H9 (cell line): ENCODE data around the gene FAM193A. TPM values are rescaled to one million over a fixed set of nuclear protein-coding genes. Genes with fewer than 3 reads are reported as not detected.

Source experiments
- DNase-seq: peaks from one replicate; pipeline ENCODE4 v3.0.0-alpha.2; 2017
- H2AFZ ChIP-seq: one replicate; pipeline ENCODE4 v1.6.1; 2013; ENCODE audit warnings: mild to moderate bottlenecking, low read length, control low read depth, moderate library complexity
- H2AK5ac ChIP-seq: 2 replicates; pipeline ENCODE4 v1.6.1; 2013; ENCODE audit warnings: low read length, control low read depth, mixed read lengths; ENCODE audit not compliant: insufficient read length
- H2BK120ac ChIP-seq: one replicate; pipeline ENCODE4 v1.6.1; 2013; ENCODE audit warnings: low read depth, mild to moderate bottlenecking, low read length, control low read depth, inconsistent platforms; ENCODE audit not compliant: poor library complexity, severe bottlenecking
- H2BK12ac ChIP-seq: 2 replicates; pipeline ENCODE4 v1.6.1; 2013; ENCODE audit warnings: low read length, control low read depth, mixed read lengths, low read depth; ENCODE audit not compliant: insufficient read length
- H2BK15ac ChIP-seq: 2 replicates; pipeline ENCODE4 v1.6.1; 2013; ENCODE audit warnings: low read depth, low read length, control low read depth
- H2BK20ac ChIP-seq: one replicate; pipeline ENCODE4 v1.6.1; 2013; ENCODE audit warnings: low read depth, mild to moderate bottlenecking, low read length, control low read depth, inconsistent platforms; ENCODE audit not compliant: poor library complexity, severe bottlenecking
- H2BK5ac ChIP-seq: 2 replicates; pipeline ENCODE4 v1.6.1; 2013; ENCODE audit warnings: low read length, control low read depth, mixed read lengths; ENCODE audit not compliant: insufficient read length
- H3K14ac ChIP-seq: 2 replicates; pipeline ENCODE4 v1.6.1; 2013; ENCODE audit warnings: low read length, control low read depth; ENCODE audit not compliant: insufficient read depth
- H3K18ac ChIP-seq: 2 replicates; pipeline ENCODE4 v1.6.1; 2013; ENCODE audit warnings: low read depth, mild to moderate bottlenecking, mixed read lengths, low read length, control low read depth; ENCODE audit not compliant: insufficient read length
- H3K23ac ChIP-seq: 2 replicates; pipeline ENCODE4 v1.6.1; 2013; ENCODE audit warnings: low read length, control low read depth, mixed read lengths, low read depth; ENCODE audit not compliant: insufficient read length
- H3K23me2 ChIP-seq: 2 replicates; pipeline ENCODE4 v1.6.1; 2013; ENCODE audit warnings: low read depth, mild to moderate bottlenecking, mixed read lengths, low read length, control low read depth; ENCODE audit not compliant: insufficient read length, poor library complexity, severe bottlenecking
- H3K27ac ChIP-seq: 2 replicates; pipeline ENCODE4 v1.5.1; 2013; ENCODE audit warnings: low read length, control low read depth, mixed read lengths, low read depth; ENCODE audit not compliant: insufficient read length
- H3K27me3 ChIP-seq: 2 replicates; pipeline ENCODE4 v1.6.1; 2013; ENCODE audit warnings: low read length, control low read depth, inconsistent platforms; ENCODE audit not compliant: insufficient read depth
- H3K4ac ChIP-seq: 2 replicates; pipeline ENCODE4 v1.6.1; 2013; ENCODE audit warnings: low read depth, mild to moderate bottlenecking, control low read depth, inconsistent platforms, low read length, moderate library complexity
- H3K4me1 ChIP-seq: 2 replicates; pipeline ENCODE4 v1.6.1; 2013; ENCODE audit warnings: low read length, control low read depth, inconsistent platforms; ENCODE audit not compliant: insufficient read depth
- H3K4me2 ChIP-seq: 2 replicates; pipeline ENCODE4 v1.6.1; 2013; ENCODE audit warnings: low read length, control low read depth, mixed read lengths; ENCODE audit not compliant: insufficient read length, insufficient read depth
- H3K56ac ChIP-seq: 2 replicates; pipeline ENCODE4 v1.6.1; 2013; ENCODE audit warnings: low read depth, mild to moderate bottlenecking, mixed read lengths, low read length, control low read depth; ENCODE audit not compliant: insufficient read length
- H3K79me1 ChIP-seq: 2 replicates; pipeline ENCODE4 v1.6.1; 2013; ENCODE audit warnings: low read depth, mild to moderate bottlenecking, moderate library complexity, low read length, control low read depth, inconsistent platforms; ENCODE audit not compliant: insufficient read depth, poor library complexity, severe bottlenecking
- H3K79me2 ChIP-seq: 2 replicates; pipeline ENCODE4 v1.6.1; 2013; ENCODE audit warnings: low read length, control low read depth, inconsistent platforms; ENCODE audit not compliant: insufficient read depth
- H3K9ac ChIP-seq: 2 replicates; pipeline ENCODE4 v1.6.1; 2013; ENCODE audit warnings: low read length, control low read depth, mixed read lengths; ENCODE audit not compliant: insufficient read length; ENCODE audit errors: extremely low read depth
- H3K9me3 ChIP-seq: one replicate; pipeline ENCODE4 v1.6.1; 2013; ENCODE audit warnings: low read depth, low read length, inconsistent platforms; ENCODE audit not compliant: control insufficient read depth
- H3T11ph ChIP-seq: one replicate; pipeline ENCODE4 v1.6.1; 2013; ENCODE audit warnings: mild to moderate bottlenecking, low read length, control low read depth, inconsistent platforms
- H4K20me1 ChIP-seq: one replicate; pipeline ENCODE4 v1.6.1; 2013; ENCODE audit not compliant: control insufficient read depth, insufficient read length, insufficient read depth
- H4K5ac ChIP-seq: 2 replicates; pipeline ENCODE4 v1.6.1; 2013; ENCODE audit warnings: low read depth, mild to moderate bottlenecking, mixed read lengths, low read length, control low read depth; ENCODE audit not compliant: insufficient read length
- H4K8ac ChIP-seq: replicated peaks from 2 replicates; pipeline ENCODE4 v1.6.1; 2013; ENCODE audit warnings: low read length, control low read depth, mixed read lengths, low read depth; ENCODE audit not compliant: insufficient read length
- H4K91ac ChIP-seq: 2 replicates; pipeline ENCODE4 v1.6.1; 2013; ENCODE audit warnings: low read depth, mild to moderate bottlenecking, moderate library complexity, mixed read lengths, low read length, control low read depth; ENCODE audit not compliant: insufficient read length
- H3K27ac Mint-ChIP-seq, 3 experiments: 2 replicates in 2 of 3; 3 replicates in 1 of 3; pipeline ENCODE4 v1.8.0; 2020 to 2021; ENCODE audit warnings: mixed read lengths in 3 of 3, mild to moderate bottlenecking in 1 of 3, moderate library complexity in 1 of 3
- H3K27me3 Mint-ChIP-seq: 2 replicates; pipeline ENCODE4 v1.8.0; 2021; ENCODE audit warnings: low read depth, mild to moderate bottlenecking, moderate library complexity, mixed read lengths
- H3K36me3 Mint-ChIP-seq, 3 experiments: 2 replicates in 2 of 3; 3 replicates in 1 of 3; pipeline ENCODE4 v1.8.0; 2020 to 2021; ENCODE audit warnings: low read depth in 3 of 3, mixed read lengths in 3 of 3; ENCODE audit not compliant: insufficient read depth in 1 of 3
- H3K4me1 Mint-ChIP-seq, 2 experiments: 2 replicates each; pipeline ENCODE4 v1.8.0; 2020; ENCODE audit warnings: mixed read lengths in 2 of 2
- H3K4me3 Mint-ChIP-seq, 2 experiments: 2 replicates in 1 of 2; 3 replicates in 1 of 2; pipeline ENCODE4 v1.8.0; 2020 to 2021; ENCODE audit warnings: mild to moderate bottlenecking in 2 of 2, mixed read lengths in 2 of 2, moderate library complexity in 1 of 2
- H3K9me3 Mint-ChIP-seq, 2 experiments: 2 replicates in 1 of 2; 3 replicates in 1 of 2; pipeline ENCODE4 v1.8.0; 2020; ENCODE audit warnings: mild to moderate bottlenecking in 2 of 2, mixed read lengths in 2 of 2, moderate library complexity in 1 of 2
- WGBS: extraction: QIAGEN DNeasy Blood & Tissue Kit; methylation state at CpG from one replicate; pipeline ENCODE4 v1.1.7; 2013; ENCODE audit warnings: missing lambda C conversion rate, low lambda C conversion rate, mixed read lengths; ENCODE audit not compliant: insufficient read length; ENCODE audit errors: extremely low coverage; 5-methylcytosine and 5-hydroxymethylcytosine counted together
- total RNA-seq: library from RNA; stranded (reverse); gene quantifications from 2 replicates; pipeline ENCODE4 v1.2.1, GENCODE V29; 2021
- TF ChIP-seq, protein P1 (sequence below): fragments of 200-600 bp; sonication (generic); conservative IDR thresholded peaks from 3 replicates; pipeline ENCODE4 v1.8.0; 2021; ENCODE audit warnings: antibody characterized with exemption, mild to moderate bottlenecking

FAM193A gene
- total RNA-seq, 1 experiment from 2014 or later: 36.9 TPM

DNA sequence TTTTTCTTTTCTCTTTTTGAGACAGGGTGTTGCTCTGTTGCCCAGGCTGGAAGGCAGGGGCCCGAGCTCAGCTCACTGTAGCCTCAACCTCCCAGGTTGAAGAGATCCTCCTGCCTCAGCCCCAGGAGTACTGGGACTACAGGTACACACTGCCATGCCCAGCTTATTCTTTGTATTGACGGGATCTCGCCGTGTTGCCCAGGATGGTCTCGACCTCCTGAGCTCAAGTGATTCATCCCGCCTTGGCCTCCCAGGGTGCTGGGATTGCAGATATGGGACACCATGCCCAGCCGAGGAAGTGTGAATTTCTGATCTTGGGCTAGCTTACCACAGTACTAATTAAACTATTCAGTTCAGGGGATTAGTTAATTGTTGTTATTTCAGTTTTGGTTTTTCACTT is 28.6 kb upstream of the FAM193A start:
- Histone ChIP-seq H2BK5ac (no peak overlapping the region), H3K27ac (no peak overlapping the region), H4K20me1 (no peaks in the 10 kb centered on the region), H3K23ac (no peak overlapping the region), H2AK5ac (no peak overlapping the region), H2BK120ac (no peak overlapping the region), H3K27me3 (no peaks in the 10 kb centered on the region), H3K9me3 (no peaks in the 10 kb centered on the region), H2BK20ac (no peak overlapping the region), H3K4me1 (no peaks in the 10 kb centered on the region), H2BK15ac (no peak overlapping the region), H3K23me2 (no peaks in the 10 kb centered on the region), H3K18ac (no peak overlapping the region), H3K79me1 (peaks cover 9% of the 10 kb centered on the region), H3K14ac (no peak overlapping the region), H3K9ac (no peak overlapping the region), H2AFZ (no peak overlapping the region), H3K4me2 (no peak overlapping the region), H3K56ac (no peak overlapping the region), H4K8ac (no peak overlapping the region), H2BK12ac (no peak overlapping the region), H3K79me2 (no peaks in the 10 kb centered on the region), H4K5ac (no peak overlapping the region), H4K91ac (no peak overlapping the region), H3K4ac (no peak overlapping the region), H3T11ph (no peak overlapping the region)
- Mint-ChIP-seq H3K27me3 (no peaks in the 10 kb centered on the region), H3K4me3 (no peak overlapping the region), H3K4me1 (no peaks in the 10 kb centered on the region; a peak in 1 of 4 replicates), H3K27ac (peak overlapping the region in 2 of 3 experiments; percentile 20 to 74; a peak in 4 of 7 replicates), H3K9me3 (no peaks in the 10 kb centered on the region; a peak in 1 of 5 replicates), H3K36me3 (peaks cover 45 to 72% (median 64%) of the 10 kb centered on the region in 3 experiments)
- DNase-seq: no peak
- no CpG with 5 or more reads among the region's 7 CpGs for WGBS
- TF ChIP-seq, protein P1, sequence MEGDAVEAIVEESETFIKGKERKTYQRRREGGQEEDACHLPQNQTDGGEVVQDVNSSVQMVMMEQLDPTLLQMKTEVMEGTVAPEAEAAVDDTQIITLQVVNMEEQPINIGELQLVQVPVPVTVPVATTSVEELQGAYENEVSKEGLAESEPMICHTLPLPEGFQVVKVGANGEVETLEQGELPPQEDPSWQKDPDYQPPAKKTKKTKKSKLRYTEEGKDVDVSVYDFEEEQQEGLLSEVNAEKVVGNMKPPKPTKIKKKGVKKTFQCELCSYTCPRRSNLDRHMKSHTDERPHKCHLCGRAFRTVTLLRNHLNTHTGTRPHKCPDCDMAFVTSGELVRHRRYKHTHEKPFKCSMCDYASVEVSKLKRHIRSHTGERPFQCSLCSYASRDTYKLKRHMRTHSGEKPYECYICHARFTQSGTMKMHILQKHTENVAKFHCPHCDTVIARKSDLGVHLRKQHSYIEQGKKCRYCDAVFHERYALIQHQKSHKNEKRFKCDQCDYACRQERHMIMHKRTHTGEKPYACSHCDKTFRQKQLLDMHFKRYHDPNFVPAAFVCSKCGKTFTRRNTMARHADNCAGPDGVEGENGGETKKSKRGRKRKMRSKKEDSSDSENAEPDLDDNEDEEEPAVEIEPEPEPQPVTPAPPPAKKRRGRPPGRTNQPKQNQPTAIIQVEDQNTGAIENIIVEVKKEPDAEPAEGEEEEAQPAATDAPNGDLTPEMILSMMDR: no peak
